ENCODE measurements around the gene PDE6A.

PDE6A gene

GRCh38 chr5:149841851-149842793 lies 102.5 kb downstream of the PDE6A start:
- intact Hi-C loops (cut with DNase I) = no loop called here
- peak in 1 of 10 donors; percentile 44 for DNase-seq

GRCh38 chr5:149840226-149840825 lies 104.3 kb downstream of the PDE6A start:
- intact Hi-C loops (cut with DNase I) = no loop called here
- peak in 1 of 10 donors; percentile 19 for DNase-seq

DNA sequence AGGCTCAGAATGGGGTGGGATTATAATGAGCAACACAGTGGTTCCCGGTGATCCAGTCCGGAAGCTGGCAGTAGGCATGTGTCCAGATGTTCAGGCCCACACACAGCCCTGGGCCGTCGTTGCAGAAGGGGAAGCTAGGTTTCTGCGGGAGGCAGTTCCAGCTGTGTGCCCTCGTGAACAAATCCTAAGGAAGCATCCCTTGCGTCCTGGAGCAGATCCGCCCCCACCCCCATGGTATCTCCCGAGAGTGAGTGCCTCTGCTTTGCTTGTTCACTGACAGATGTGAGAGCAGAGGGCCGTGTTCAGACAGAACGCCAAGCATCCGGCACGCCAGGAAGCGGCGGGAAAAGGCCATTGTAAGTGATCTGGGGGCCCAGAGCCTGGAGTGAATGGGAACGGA lies 104.8 kb downstream of the PDE6A start:
- peak in 1 of 10 donors; percentile 53 for DNase-seq
- intact Hi-C loops (cut with DNase I) = loop anchor here (10.0 kb wide), 1 partner anchor 375 kb away; no protein-coding TSS in a partner anchor

GRCh38 chr5:149838881-149839739 lies 105.5 kb downstream of the PDE6A start:
- intact Hi-C loops (cut with DNase I) = loop anchor here (10.0 kb wide), 1 partner anchor 376 kb away; no protein-coding TSS in a partner anchor
- peak in 1 of 10 donors; percentile 61 for DNase-seq

DNA sequence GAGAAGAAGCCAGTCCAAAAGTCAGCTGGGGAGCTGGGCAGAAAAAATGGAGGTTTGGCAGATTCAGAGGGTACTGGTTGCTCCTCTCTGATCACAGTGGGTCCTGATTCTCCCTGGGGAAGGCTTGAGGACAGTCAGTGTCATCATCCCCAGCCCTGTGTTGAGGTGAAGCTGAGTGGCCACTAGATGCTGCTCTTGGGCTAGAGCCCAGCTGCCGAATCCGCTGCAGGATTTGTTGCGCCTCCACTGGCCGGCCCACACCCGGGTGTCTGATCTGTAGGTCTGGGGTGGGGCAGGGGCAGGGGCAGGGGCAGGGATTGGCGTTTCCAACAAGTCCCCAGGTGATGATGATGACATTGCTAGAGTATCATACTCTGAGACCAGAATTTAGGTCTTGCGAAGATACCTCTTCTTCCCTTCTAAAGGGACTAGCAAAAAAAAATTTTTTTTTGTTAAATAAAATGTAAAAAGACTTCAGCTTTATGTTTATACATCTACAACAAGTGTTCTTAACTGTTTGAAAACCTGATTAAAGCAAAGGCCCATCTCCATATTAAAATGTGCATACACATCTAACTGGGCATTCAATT lies 106.8 kb downstream of the PDE6A start:
- peak; percentile 25 to 95 (median 65) for DNase-seq
- intact Hi-C loops (cut with DNase I) = loop anchor here (1.0 to 10.0 kb wide), 3 partner anchors 125 to 377 kb away; no protein-coding TSS in a partner anchor

- DNase-seq = peak in 1 of 10 donors; percentile 65
- intact Hi-C loops (cut with DNase I) = loop anchor here (1.0 to 10.0 kb wide), 3 partner anchors 126 to 378 kb away; no protein-coding TSS in a partner anchor
Observed at GRCh38 chr5:149836451-149837139, 108.0 kb downstream of the PDE6A start.

DNA sequence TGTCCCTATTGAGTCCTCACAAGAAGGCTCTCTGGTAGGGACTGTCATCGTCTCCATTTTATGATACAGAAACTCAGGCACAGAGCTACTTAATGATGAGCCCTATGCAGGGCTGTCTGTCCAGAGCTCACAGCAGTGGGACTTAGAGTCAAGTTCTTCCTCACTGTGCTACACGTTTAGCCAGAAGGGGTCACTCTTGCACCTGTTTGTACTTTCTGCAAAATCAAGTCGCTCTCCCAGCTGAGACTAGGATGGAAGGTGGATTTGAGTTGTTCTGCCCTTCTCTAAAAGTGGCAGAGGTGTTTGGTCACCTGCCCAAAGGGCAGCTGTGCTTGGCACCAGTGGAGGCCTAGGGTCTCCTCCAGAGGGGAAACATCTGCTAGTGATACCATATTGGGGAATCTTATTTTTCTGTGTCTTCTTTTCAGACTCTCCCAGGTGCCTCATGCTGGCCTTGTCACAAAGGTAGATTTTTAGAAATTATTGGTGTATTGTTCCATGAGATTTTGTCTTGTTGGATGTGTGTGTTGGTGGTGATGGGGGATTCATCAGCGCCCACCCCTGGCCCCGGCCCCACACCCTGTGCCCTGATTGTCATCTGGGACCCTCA lies 110.2 kb downstream of the PDE6A start:
- peak in 4 of 10 donors; percentile 35 to 56 (median 47) for DNase-seq
- intact Hi-C loops (cut with DNase I) = loop anchor here (10.0 kb wide), 1 partner anchor 380 kb away; no protein-coding TSS in a partner anchor

DNA sequence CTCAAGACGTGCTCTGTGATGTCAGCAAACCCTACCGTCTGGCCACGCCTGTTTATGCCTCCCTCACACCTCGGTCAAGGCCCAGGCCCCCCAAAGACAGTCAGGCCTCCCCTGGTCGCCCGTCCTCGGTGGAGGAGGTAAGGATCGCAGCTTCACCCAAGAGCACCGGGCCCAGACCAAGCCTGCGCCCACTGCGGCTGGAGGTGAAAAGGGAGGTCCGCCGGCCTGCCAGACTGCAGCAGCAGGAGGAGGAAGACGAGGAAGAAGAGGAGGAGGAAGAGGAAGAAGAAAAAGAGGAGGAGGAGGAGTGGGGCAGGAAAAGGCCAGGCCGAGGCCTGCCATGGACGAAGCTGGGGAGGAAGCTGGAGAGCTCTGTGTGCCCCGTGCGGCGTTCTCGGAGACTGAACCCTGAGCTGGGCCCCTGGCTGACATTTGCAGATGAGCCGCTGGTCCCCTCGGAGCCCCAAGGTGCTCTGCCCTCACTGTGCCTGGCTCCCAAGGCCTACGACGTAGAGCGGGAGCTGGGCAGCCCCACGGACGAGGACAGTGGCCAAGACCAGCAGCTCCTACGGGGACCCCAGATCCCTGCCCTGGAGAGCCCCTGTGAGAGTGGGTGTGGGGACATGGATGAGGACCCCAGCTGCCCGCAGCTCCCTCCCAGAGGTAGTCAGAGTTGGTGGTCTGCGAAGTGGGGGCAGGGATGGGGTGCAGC lies 111.3 kb downstream of the PDE6A start:
- intact Hi-C loops (cut with DNase I) = loop anchor here (10.0 kb wide), 1 partner anchor 382 kb away; no protein-coding TSS in a partner anchor
- peak in 1 of 10 donors; percentile 39 for DNase-seq

DNA sequence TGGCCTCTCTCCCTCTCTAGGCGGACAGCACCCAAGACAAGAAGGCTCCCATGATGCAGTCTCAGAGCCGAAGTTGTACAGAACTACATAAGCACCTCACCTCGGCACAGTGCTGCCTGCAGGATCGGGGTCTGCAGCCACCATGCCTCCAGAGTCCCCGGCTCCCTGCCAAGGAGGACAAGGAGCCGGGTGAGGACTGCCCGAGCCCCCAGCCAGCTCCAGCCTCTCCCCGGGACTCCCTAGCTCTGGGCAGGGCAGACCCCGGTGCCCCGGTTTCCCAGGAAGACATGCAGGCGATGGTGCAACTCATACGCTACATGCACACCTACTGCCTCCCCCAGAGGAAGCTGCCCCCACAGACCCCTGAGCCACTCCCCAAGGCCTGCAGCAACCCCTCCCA lies 112.0 kb downstream of the PDE6A start:
- peak in 1 of 10 donors; percentile 52 for DNase-seq
- intact Hi-C loops (cut with DNase I) = loop anchor here (10.0 kb wide), 1 partner anchor 382 kb away; no protein-coding TSS in a partner anchor

DNA sequence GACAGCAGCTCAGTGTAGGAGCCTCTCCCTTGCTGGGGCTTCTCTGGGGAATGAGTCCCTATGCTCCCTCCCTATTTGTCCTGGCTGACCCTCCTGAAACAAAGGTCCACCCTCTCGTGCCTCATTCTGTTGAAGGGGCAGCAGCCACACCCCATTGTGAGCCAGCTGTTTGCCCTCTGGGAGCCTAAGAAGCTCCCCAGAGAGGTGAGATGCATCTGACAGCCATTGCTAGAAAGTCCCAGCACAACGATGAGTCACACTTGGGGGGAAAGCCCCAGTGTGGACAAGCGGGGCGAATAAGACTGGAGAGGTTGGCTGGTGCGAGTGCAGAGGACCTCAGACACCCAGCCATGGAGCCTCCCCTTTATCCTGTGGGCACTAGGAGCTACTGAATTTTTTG lies 113.1 kb downstream of the PDE6A start:
- intact Hi-C loops (cut with DNase I) = loop anchor here (10.0 kb wide), 1 partner anchor 383 kb away; no protein-coding TSS in a partner anchor
- DNase-seq = peak in 1 of 10 donors; percentile 7

DNA sequence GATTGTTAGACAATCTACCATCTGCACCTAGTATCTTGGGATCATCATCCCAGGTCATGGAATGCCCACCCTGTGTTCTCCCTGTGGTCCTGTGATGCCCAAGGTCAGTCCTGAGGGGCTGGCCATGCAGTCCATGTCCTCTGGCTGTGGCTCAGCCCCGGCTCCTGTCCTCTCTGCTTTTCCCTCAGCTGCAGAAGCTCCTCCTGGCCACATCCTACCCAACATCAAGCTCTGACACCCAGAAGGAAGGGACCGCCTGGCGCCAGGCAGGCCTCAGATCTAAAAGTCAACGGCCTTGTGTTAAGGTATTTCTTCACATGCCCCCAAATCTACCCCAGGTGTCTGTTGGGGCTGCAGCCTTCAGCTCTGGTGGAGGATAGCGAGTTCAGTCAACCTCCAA lies 114.0 kb downstream of the PDE6A start:
- intact Hi-C loops (cut with DNase I) = loop anchor here (10.0 kb wide), 1 partner anchor 384 kb away; no protein-coding TSS in a partner anchor
- peak in 2 of 10 donors; percentile 35 to 65 for DNase-seq

GRCh38 chr5:149829954-149830353 lies 114.6 kb downstream of the PDE6A start:
- DNase-seq = no peak
- intact Hi-C loops (cut with DNase I) = loop anchor here (10.0 kb wide), 1 partner anchor 385 kb away; no protein-coding TSS in a partner anchor

GRCh38 chr5:149828161-149829011 lies 116.2 kb downstream of the PDE6A start:
- intact Hi-C loops (cut with DNase I) = loop anchor here (1.0 kb wide), 1 partner anchor 191 kb away; no protein-coding TSS in a partner anchor
- peak; percentile 58 to 95 (median 86) for DNase-seq

- intact Hi-C loops (cut with DNase I) = no loop called here
- no peak for DNase-seq
Observed at GRCh38 chr5:149827546-149827945, 117.0 kb downstream of the PDE6A start.

DNA sequence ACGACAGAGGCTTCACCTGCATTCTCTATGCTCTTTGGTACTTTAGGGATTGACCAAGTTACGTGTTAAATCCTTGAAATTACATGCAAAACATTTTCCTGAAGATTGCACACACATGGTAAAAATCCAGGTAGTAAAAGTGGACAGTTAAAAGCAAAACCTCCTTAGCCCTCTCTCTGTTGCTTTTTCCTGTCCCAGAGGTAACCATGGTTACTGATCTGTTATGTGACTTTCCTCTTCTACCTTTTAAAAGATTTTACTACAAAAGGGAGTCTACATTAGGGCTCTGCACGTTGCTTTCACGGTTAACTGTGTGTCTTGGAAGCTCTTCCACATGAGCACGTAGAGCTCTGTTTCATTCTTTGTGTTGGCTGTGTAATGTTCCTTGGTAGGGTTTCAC lies 117.5 kb downstream of the PDE6A start:
- intact Hi-C loops (cut with DNase I) = no loop called here
- DNase-seq = no peak

DNA sequence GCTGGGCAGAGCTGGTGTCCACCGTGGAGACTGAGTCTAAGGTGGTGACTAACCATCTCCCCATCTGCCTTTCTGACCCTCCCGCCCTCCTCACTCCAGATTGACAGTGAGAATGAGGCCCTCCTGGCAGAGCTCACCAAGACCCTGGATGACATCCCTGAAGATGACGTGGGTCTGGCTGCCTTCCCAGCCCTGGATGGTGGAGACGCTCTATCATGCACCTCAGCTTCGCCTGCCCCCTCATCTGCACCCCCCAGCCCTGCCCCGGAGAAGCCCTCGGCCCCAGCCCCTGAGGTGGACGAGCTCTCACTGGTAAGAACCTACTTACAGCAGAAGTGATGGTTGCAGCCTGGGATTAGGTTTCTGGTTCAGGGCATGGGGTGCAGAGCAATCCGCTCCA lies 118.0 kb downstream of the PDE6A start:
- intact Hi-C loops (cut with DNase I) = no loop called here

DNA sequence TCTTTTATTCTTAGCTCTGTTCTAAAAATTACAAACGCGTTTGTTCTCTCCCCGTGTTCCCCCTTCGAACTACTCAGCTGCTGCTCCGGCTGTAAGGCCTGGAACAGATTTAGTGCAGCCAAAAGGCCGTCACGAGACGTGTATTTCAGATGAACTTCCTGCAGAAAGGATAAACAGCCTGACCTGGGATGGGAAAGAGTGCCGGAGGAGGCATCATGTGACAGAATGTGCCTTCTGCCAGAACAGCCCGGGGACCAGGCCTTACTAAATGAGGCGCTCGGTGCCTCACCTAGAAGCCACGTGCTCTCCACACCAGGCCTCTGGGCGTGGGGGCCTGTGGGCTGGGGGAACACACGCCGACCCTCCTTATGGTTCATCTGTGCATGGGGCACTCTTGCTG lies 119.7 kb downstream of the PDE6A start:
- DNase-seq = peak in 2 of 10 donors; percentile 56 to 59
- intact Hi-C loops (cut with DNase I) = no loop called here

More for the DNA sequence above, 118.0 kb downstream of the PDE6A start:
- DNase-seq = peak in 2 of 10 donors; percentile 59 to 67

All from posterior cingulate gyrus (tissue), 11 donors.